ENCODE measurements around the gene TBC1D32. TPM values are rescaled to one million over a fixed set of nuclear protein-coding genes. Genes with fewer than 3 reads are reported as not detected.
"Not testable (repeated sequence)": the region's sequence is repeated elsewhere in the genome, so short reads cannot be mapped to it uniquely, and the experiment has no call there.

The TBC1D32 gene
- total RNA-seq, 1 donor from 2014 or later, result 7.9 TPM

GRCh38 chr6:121067381-121067780 lies 266.9 kb downstream of the TBC1D32 start:
- TF ChIP-seq, protein P1, sequence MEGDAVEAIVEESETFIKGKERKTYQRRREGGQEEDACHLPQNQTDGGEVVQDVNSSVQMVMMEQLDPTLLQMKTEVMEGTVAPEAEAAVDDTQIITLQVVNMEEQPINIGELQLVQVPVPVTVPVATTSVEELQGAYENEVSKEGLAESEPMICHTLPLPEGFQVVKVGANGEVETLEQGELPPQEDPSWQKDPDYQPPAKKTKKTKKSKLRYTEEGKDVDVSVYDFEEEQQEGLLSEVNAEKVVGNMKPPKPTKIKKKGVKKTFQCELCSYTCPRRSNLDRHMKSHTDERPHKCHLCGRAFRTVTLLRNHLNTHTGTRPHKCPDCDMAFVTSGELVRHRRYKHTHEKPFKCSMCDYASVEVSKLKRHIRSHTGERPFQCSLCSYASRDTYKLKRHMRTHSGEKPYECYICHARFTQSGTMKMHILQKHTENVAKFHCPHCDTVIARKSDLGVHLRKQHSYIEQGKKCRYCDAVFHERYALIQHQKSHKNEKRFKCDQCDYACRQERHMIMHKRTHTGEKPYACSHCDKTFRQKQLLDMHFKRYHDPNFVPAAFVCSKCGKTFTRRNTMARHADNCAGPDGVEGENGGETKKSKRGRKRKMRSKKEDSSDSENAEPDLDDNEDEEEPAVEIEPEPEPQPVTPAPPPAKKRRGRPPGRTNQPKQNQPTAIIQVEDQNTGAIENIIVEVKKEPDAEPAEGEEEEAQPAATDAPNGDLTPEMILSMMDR (IDR thresholded peaks at IDR 0.05; ENCODE audit: insufficient read depth, low read length, severe bottlenecking), result no peak
- H3K36me3 ChIP-seq (ENCODE audit: control insufficient read depth, insufficient read depth, low read length), result no peaks in the 10 kb centered on the region
- H3K4me3 ChIP-seq (ENCODE audit: low read depth, low read length), result no peak overlapping the region
- H3K27me3 ChIP-seq (ENCODE audit: control insufficient read depth, insufficient read depth, low read length), result no peaks in the 10 kb centered on the region
- DNase-seq (ENCODE audit: low read depth), result no peak
- no peak for FAIRE-seq

DNA sequence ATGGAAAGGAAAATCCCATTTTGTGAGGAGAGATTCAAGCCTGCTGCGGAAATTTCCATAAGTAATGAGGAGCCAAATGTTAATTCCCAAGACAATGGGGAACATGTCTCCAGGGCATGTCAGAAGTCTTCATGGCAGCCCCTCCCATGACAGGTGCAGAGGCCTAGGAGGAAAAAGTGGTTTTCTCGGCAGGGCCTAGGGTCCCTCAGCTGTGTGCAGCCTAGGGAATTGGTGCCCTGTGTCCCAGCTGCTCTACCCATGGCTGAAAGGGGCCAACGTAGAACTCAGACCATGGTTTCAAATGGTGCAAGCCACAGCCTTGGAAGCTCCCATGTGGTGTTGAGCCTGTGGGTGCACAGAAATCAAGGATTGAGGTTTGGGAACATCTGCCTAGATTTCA lies 269.9 kb downstream of the TBC1D32 start:
- DNase-seq (ENCODE audit: low read depth) (no peak), FAIRE-seq (no peak)
- no peak overlapping the region for H3K4me3 ChIP-seq (ENCODE audit: low read depth, low read length)
- TF ChIP-seq, protein P1 (IDR thresholded peaks at IDR 0.05; ENCODE audit: insufficient read depth, low read length, severe bottlenecking), result no peak
- H3K27me3 ChIP-seq (ENCODE audit: control insufficient read depth, insufficient read depth, low read length), result no peaks in the 10 kb centered on the region
- H3K36me3 ChIP-seq (ENCODE audit: control insufficient read depth, insufficient read depth, low read length), result no peaks in the 10 kb centered on the region

- no peak overlapping the region for H3K4me3 ChIP-seq (ENCODE audit: low read depth, low read length)
- FAIRE-seq (no peak), DNase-seq (ENCODE audit: low read depth) (peak; percentile 49)
Observed at GRCh38 chr6:121055572-121056163, 278.6 kb downstream of the TBC1D32 start.

DNA sequence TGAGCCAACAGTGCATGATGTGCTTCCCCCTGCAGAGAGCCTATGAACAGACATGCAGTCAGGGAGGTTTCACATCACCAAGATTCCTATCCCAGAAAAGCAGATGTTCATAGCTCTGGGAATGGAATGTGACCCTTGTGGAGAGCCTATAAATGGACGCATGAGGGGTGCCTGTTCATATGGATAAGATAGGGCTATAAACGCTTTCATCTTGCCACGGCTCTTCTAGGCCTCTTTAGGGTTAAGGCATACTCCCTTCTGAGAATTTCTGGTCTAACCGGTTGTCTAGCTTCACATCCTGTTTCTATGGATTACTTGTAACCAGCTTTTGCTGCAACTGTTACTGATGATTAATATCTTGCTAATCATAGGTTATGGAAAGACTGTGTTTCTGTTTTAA lies 285.7 kb downstream of the TBC1D32 start:
- DNase-seq (ENCODE audit: low read depth), result peak; percentile 53
- FAIRE-seq; H3K4me3 ChIP-seq (ENCODE audit: low read depth, low read length); H3K36me3 ChIP-seq (ENCODE audit: control insufficient read depth, insufficient read depth, low read length); H3K27me3 ChIP-seq (ENCODE audit: control insufficient read depth, insufficient read depth, low read length): not testable (repeated sequence)

More at GRCh38 chr6:121055572-121056163, 278.6 kb downstream of the TBC1D32 start:
- no peaks in the 10 kb centered on the region for H3K36me3 ChIP-seq (ENCODE audit: control insufficient read depth, insufficient read depth, low read length)
- H3K27me3 ChIP-seq (ENCODE audit: control insufficient read depth, insufficient read depth, low read length), result no peaks in the 10 kb centered on the region
- TF ChIP-seq, protein P1 (IDR thresholded peaks at IDR 0.05; ENCODE audit: insufficient read depth, low read length, severe bottlenecking), result peak; percentile 72

GRCh38 chr6:121044905-121045304 lies 289.4 kb downstream of the TBC1D32 start:
- not testable (repeated sequence) for H3K4me3 ChIP-seq (ENCODE audit: low read depth, low read length); FAIRE-seq; DNase-seq (ENCODE audit: low read depth); H3K27me3 ChIP-seq (ENCODE audit: control insufficient read depth, insufficient read depth, low read length); H3K36me3 ChIP-seq (ENCODE audit: control insufficient read depth, insufficient read depth, low read length)

DNA sequence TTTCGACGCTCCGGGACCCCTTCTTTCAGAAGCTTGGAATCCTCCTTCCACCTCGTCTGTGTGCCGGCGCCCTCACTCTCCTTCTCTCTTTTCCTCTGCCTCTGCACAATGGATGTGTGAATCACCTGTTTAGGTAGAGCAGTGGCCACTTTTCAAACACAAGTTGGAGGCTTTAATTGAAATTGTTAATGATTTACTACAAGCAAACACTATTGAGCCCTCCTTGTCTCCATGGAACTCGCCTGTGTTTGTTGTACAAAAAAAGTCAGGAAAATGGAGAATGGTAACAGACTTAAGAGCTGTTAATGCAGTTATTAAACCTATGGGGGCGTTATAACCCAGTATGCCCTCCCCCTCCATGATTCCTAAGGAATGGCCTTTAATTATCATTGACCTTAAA lies 290.6 kb downstream of the TBC1D32 start:
- H3K4me3 ChIP-seq (ENCODE audit: low read depth, low read length); FAIRE-seq; DNase-seq (ENCODE audit: low read depth); H3K27me3 ChIP-seq (ENCODE audit: control insufficient read depth, insufficient read depth, low read length); H3K36me3 ChIP-seq (ENCODE audit: control insufficient read depth, insufficient read depth, low read length): not testable (repeated sequence)

- DNase-seq (ENCODE audit: low read depth); FAIRE-seq; H3K27me3 ChIP-seq (ENCODE audit: control insufficient read depth, insufficient read depth, low read length); H3K4me3 ChIP-seq (ENCODE audit: low read depth, low read length); H3K36me3 ChIP-seq (ENCODE audit: control insufficient read depth, insufficient read depth, low read length): not testable (repeated sequence)
Observed at GRCh38 chr6:121043211-121043610, 291.1 kb downstream of the TBC1D32 start.

GRCh38 chr6:121042766-121043165 lies 291.5 kb downstream of the TBC1D32 start:
- no peak overlapping the region for H3K4me3 ChIP-seq (ENCODE audit: low read depth, low read length)
- TF ChIP-seq, protein P1 (IDR thresholded peaks at IDR 0.05; ENCODE audit: insufficient read depth, low read length, severe bottlenecking), result no peak
- no peak for DNase-seq (ENCODE audit: low read depth)
- no peak for FAIRE-seq
- H3K27me3 ChIP-seq (ENCODE audit: control insufficient read depth, insufficient read depth, low read length), result no peaks in the 10 kb centered on the region
- no peaks in the 10 kb centered on the region for H3K36me3 ChIP-seq (ENCODE audit: control insufficient read depth, insufficient read depth, low read length)
